Natural killer cell (primary cell): Measurements from ENCODE around the gene SSBP2. TPM values are rescaled to one million over a fixed set of nuclear protein-coding genes. Genes with fewer than 3 reads are reported as not detected.
A peak's percentile ranks its signal among the peaks of the same experiment; 100 is the strongest.

ENCODE experiments used
- ATAC-seq, 3 donors: fragments of 150-1000 bp in 2 of 3; fragments of 200-7000 bp in 1 of 3; cut with Tn5 transposase; 1 replicate in 1 of 3; 2 replicates in 2 of 3; pipeline ENCODE4 v1.10.0; 2021; ENCODE audit warnings: mild to moderate bottlenecking in 2 of 3, moderate library complexity in 2 of 3
- DNase-seq, 2 donors: peaks; one replicate each; pipeline versions ENCODE4 v3.0.0 to v3.0.0-alpha.2; 2013 to 2021; ENCODE audit warnings: mixed read lengths in 1 of 2
- H3K27ac ChIP-seq: one replicate; pipeline ENCODE4 v1.5.1; 2013; ENCODE audit warnings: mild to moderate bottlenecking, low read length
- H3K27me3 ChIP-seq: one replicate; pipeline ENCODE4 v1.6.1; 2013; ENCODE audit warnings: low read length; ENCODE audit not compliant: control insufficient read depth, insufficient read depth
- H3K36me3 ChIP-seq: one replicate; pipeline ENCODE4 v1.6.1; 2013; ENCODE audit warnings: low read length; ENCODE audit not compliant: control insufficient read depth, insufficient read depth
- H3K4me1 ChIP-seq: one replicate; pipeline ENCODE4 v1.6.1; 2013; ENCODE audit warnings: low read length; ENCODE audit not compliant: control insufficient read depth, insufficient read depth
- H3K4me3 ChIP-seq: one replicate; pipeline ENCODE4 v1.5.1; 2013; ENCODE audit warnings: low read length
- H3K9me3 ChIP-seq: one replicate; pipeline ENCODE4 v1.6.1; 2013; ENCODE audit warnings: low read length; ENCODE audit not compliant: control insufficient read depth, insufficient read depth
- H3K27ac Mint-ChIP-seq, 2 donors: one replicate each; pipeline ENCODE4 v1.8.0; 2022; ENCODE audit warnings: mild to moderate bottlenecking in 2 of 2, mixed read lengths in 2 of 2, moderate library complexity in 1 of 2
- H3K27me3 Mint-ChIP-seq, 2 donors: one replicate each; pipeline ENCODE4 v1.8.0; 2022; ENCODE audit warnings: low read depth in 2 of 2, mixed read lengths in 2 of 2
- H3K36me3 Mint-ChIP-seq: one replicate; pipeline ENCODE4 v1.8.0; 2022; ENCODE audit warnings: mixed read lengths
- H3K4me1 Mint-ChIP-seq, 2 donors: one replicate each; pipeline ENCODE4 v1.8.0; 2022; ENCODE audit warnings: mixed read lengths in 2 of 2
- H3K4me3 Mint-ChIP-seq: one replicate; pipeline ENCODE4 v1.8.0; 2022; ENCODE audit warnings: mild to moderate bottlenecking, moderate library complexity, mixed read lengths
- H3K9me3 Mint-ChIP-seq, 2 donors: one replicate each; pipeline ENCODE4 v1.8.0; 2022; ENCODE audit warnings: mixed read lengths in 2 of 2
- CTCF ChIP-seq: fragments of 200-600 bp; IDR thresholded peaks from one replicate; pipeline ENCODE4 v1.8.0; 2022; ENCODE audit warnings: antibody characterized with exemption
- WGBS: methylation state at CpG from one replicate; pipeline ENCODE4 v1.1.7; 2013; ENCODE audit warnings: missing lambda C conversion rate; ENCODE audit not compliant: insufficient coverage; 5-methylcytosine and 5-hydroxymethylcytosine counted together
- intact Hi-C: fragments of 100-400 bp; cut with micrococcal nuclease; formaldehyde crosslinking; loops from one replicate; pipeline ENCODE4 v1.14.2; 2022
- total RNA-seq, 4 donors: library from RNA; stranded (reverse); fragments of 120-200 nt in 1 of 4; gene quantifications; one replicate each; pipeline versions ENCODE4 v1.2.3 to v1.2.4, GENCODE V29; 2013 to 2022

SSBP2 gene
- total RNA-seq, 3 donors from 2014 or later (not counting 1 experiment from before 2014, with no cell fraction given): 13.1 to 17.3 (median 14.8) TPM

- Histone ChIP-seq H3K27me3 (no peaks in the 10 kb centered on the region), H3K4me1 (no peaks in the 10 kb centered on the region), H3K4me3 (no peak overlapping the region), H3K36me3 (no peaks in the 10 kb centered on the region), H3K27ac (no peak overlapping the region), H3K9me3 (no peaks in the 10 kb centered on the region)
- no peak for ATAC-seq
- Mint-ChIP-seq H3K4me1 (peaks cover 7 to 22% of the 10 kb centered on the region in 2 donors), H3K4me3 (no peak overlapping the region), H3K9me3 (no peaks in the 10 kb centered on the region), H3K27me3 (no peaks in the 10 kb centered on the region), H3K27ac (no peak overlapping the region), H3K36me3 (no peaks in the 10 kb centered on the region)
- TF ChIP-seq CTCF: no peak
- WGBS: 95% methylated on average over 2 of the region's 2 CpGs
- intact Hi-C loops: no loop called here
- DNase-seq: no peak
Measured at GRCh38 chr5:81555865-81556264, 195.0 kb downstream of the SSBP2 start.

GRCh38 chr5:81554647-81555046, 196.2 kb downstream of the SSBP2 start:
- peaks cover 7 to 22% of the 10 kb centered on the region in 2 donors for H3K4me1 Mint-ChIP-seq
- no peaks in the 10 kb centered on the region for H3K9me3 Mint-ChIP-seq
- intact Hi-C loops: no loop called here
- H3K27ac Mint-ChIP-seq: no peak overlapping the region
- DNase-seq (no peak), ATAC-seq (no peak)
- WGBS: 100% methylated on average over 1 of the region's 1 CpG
- H3K27me3 Mint-ChIP-seq: no peaks in the 10 kb centered on the region
- no peak for TF ChIP-seq CTCF
- Histone ChIP-seq H3K27me3 (no peaks in the 10 kb centered on the region), H3K27ac (no peak overlapping the region), H3K9me3 (no peaks in the 10 kb centered on the region), H3K4me1 (no peaks in the 10 kb centered on the region), H3K4me3 (no peak overlapping the region), H3K36me3 (no peaks in the 10 kb centered on the region)
- no peak overlapping the region for H3K4me3 Mint-ChIP-seq
- H3K36me3 Mint-ChIP-seq: no peaks in the 10 kb centered on the region

DNA sequence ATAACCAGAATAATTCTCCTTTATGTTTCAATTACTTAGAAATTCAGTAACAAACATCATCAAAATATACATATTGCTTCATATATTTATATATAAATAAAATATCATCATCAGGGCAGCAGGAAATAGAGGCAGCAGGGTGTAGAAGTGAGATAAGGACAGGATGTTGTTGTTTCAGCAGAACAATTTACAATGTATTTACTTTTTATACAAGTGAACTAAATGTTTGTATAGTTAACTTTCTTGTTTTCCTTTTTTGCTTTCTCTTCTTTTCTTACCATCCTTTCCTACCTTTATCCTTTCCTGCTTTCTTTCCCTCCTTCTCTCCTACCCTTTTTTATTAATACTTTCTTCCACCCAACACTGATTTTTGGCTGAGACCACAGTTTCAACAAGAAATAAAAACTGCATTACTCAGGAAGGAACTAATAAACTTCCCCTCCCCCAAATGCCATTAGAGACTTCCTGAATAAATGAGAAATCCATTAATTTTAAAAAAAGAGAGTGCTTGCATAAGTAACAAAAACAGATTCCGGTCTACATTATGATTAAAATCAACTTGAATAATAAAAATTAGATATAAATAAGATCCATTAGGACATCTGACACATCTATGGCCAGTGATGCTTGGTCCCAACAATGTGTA, 197.2 kb downstream of the SSBP2 start:
- WGBS: no CpG with 5 or more reads among the region's 1 CpG
- TF ChIP-seq CTCF: no peak
- Histone ChIP-seq H3K4me3 (no peak overlapping the region), H3K36me3 (no peaks in the 10 kb centered on the region), H3K4me1 (no peaks in the 10 kb centered on the region), H3K27me3 (no peaks in the 10 kb centered on the region), H3K27ac (no peak overlapping the region), H3K9me3 (no peaks in the 10 kb centered on the region)
- intact Hi-C loops: no loop called here
- H3K9me3 Mint-ChIP-seq: no peaks in the 10 kb centered on the region
- H3K4me3 Mint-ChIP-seq: peak overlapping the region; percentile 39
- ATAC-seq: peak in 1 of 3 donors; percentile 40
- DNase-seq: no peak
- peak overlapping the region; percentile 37 to 53 for H3K27ac Mint-ChIP-seq
- H3K4me1 Mint-ChIP-seq: peaks cover 7 to 22% of the 10 kb centered on the region in 2 donors
- H3K36me3 Mint-ChIP-seq: no peaks in the 10 kb centered on the region
- no peaks in the 10 kb centered on the region for H3K27me3 Mint-ChIP-seq
